C4-2B (cell line): ENCODE measurements around the gene IL6ST.
A peak's percentile ranks its signal among the peaks of the same experiment; 100 is the strongest.

ENCODE experiments used
- H3K27ac ChIP-seq: fragments of 450-650 bp; 2 replicates; pipeline ENCODE4 v1.5.1; 2017
- ZFX ChIP-seq: fragments of 450-650 bp; IDR thresholded peaks from 2 replicates; pipeline ENCODE4 v1.6.1; 2017
- TF ChIP-seq, protein P1 (sequence below): fragments of 450-650 bp; conservative IDR thresholded peaks from 2 replicates; pipeline ENCODE4 v1.5.1; 2017; ENCODE audit warnings: mild to moderate bottlenecking

IL6ST gene

DNA sequence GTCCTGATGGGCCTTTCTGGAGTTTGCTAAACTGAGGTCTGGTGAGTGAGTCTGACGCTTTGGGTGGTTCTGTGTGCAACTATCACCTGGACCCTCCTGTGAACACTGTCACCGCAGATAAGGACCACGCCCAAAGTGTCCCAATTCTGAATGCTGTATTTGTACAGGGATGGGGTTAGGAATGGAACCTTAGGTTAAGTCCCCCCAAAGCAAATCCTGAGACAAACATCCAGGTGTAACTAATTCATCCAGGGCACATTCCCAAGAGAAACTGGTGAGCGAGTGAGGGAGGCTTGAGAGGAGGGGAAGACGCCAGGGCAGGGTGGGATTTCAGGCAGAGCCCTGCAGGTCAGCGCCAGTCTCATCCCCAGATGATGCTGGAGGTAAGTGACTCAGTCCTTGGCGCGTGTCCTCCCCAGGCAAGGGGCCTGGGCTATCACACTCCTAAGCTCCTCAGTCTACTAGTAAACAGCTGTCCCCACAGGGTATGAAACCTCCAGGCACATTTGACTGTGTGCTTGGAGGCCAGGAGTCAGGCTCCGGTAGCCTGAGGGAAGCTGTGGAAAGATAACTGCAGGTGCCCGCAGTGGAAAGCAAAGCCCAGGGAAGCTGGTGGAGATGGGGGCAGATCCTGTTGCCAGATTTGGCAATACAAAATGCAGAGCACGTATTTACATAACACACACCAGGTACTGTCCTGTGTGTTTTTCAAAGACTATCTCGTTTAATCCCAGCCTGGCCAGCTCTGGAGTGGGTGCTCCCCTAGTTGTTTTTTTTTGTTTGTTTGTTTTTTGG is 66.7 kb downstream of the IL6ST start:
- TF ChIP-seq ZFX, result no peak
- TF ChIP-seq, protein P1, sequence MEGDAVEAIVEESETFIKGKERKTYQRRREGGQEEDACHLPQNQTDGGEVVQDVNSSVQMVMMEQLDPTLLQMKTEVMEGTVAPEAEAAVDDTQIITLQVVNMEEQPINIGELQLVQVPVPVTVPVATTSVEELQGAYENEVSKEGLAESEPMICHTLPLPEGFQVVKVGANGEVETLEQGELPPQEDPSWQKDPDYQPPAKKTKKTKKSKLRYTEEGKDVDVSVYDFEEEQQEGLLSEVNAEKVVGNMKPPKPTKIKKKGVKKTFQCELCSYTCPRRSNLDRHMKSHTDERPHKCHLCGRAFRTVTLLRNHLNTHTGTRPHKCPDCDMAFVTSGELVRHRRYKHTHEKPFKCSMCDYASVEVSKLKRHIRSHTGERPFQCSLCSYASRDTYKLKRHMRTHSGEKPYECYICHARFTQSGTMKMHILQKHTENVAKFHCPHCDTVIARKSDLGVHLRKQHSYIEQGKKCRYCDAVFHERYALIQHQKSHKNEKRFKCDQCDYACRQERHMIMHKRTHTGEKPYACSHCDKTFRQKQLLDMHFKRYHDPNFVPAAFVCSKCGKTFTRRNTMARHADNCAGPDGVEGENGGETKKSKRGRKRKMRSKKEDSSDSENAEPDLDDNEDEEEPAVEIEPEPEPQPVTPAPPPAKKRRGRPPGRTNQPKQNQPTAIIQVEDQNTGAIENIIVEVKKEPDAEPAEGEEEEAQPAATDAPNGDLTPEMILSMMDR, result no peak
- peak overlapping the region; percentile 5 for H3K27ac ChIP-seq

DNA sequence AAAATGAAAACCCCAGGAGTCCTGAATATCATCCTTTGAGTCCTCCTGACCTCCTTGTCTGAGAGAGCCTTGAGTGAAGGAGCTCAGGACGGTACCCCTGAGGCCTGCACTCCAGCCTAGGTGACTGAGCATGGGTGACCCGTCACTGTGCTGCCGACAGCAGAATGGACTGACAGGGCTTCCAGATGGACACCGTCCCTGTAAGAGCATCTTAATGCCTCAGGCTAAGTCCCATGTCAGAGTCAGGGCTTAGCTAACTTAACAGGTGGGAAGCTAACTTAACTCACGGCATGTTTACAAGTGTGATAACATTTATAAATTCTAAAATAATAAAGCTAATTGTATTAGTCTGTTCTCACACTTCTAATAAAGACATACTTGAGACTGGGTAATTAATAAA is 68.3 kb downstream of the IL6ST start:
- TF ChIP-seq, protein P1, result no peak
- TF ChIP-seq ZFX, result no peak
- no peak overlapping the region for H3K27ac ChIP-seq

DNA sequence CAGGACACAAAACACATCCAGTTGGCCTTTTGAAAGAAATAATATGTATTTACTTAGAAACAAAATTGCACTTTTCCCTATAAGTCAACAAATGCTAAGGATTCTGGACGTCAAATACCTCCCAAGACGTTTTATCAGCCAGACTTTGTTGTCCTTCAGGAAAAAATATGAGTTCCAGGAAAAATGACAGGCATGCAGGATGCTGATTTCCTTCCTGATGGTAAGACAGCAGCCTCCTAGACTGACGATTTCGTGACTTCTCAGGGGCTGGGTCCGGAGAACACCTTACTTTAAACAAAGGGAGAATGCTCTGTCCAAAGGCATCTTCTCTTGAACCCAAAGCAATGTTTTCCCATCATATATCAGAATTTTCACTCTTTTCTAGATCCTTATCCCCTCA is 69.1 kb downstream of the IL6ST start:
- TF ChIP-seq ZFX, result no peak
- TF ChIP-seq, protein P1, result no peak
- no peak overlapping the region for H3K27ac ChIP-seq

DNA sequence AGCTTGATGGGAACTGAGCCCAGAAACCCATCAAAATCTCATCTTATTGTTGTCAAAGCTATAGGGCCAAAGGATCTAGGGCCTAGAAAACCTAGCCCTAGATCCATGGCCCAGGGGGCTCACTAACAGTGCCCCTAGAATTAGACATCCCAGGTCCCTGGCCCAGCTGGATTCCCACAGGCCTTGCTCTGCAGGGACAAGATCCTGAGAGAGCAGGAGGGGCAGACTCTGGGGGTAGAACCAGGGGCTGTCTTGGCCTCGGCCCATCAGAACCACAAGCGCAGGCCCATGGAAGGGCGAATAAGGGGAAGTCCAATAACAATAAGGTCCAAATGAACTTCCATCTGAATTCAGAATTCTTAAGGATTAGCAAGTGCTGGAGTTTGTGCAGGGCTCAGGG is 69.6 kb downstream of the IL6ST start:
- no peak for TF ChIP-seq ZFX
- TF ChIP-seq, protein P1, result no peak
- H3K27ac ChIP-seq, result no peak overlapping the region

DNA sequence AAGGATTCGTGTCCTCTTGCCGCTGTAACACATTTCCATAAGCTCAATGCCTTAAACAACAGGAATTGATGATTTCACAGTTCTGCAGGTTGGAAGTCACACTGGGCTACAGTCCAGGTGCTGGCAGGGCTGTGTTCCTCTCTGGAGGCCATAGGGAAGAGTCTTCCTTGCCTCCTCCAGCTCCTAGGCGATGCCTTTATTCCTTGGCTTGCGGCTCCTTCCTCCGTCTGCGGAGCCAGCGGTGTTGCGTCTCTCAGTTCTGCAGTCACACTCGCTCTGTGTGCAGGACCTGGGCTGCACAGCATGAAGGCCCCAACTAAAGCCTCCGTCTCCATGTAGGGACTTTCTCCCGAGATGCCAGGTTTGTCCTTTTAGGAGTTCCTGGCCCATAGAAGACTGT is 70.0 kb downstream of the IL6ST start:
- TF ChIP-seq ZFX, result no peak
- TF ChIP-seq, protein P1, result no peak
- H3K27ac ChIP-seq, result no peak overlapping the region

DNA sequence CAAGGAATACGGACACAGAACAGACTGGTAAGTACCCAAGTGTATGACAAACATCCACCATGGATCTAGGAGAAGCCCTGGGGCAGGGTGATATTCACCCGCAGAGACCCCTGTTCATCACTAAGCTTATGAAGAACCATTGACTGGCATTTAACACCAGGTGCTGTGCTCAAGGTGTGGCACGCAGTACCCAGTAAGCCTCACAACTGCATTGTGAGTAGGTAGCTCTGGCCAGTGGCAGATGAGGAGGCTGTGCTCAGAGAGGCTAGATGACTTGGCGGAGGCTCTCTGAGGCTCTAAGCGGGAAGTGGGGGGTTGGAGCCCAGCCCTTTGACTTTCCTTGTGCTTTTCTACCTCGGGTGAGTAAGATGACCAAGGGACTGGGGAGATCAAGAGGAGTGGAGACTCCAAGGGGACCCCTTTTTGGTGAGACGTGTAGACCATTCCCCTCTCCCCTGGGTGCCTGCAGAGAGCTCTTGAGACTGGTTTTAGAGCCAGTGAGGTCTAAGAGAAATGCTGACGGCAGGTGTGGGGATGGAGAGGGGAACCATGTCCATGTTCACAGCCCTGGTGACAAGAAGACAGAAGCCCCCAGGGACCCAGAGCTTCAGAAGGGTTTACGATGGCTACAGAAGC is 70.8 kb downstream of the IL6ST start:
- TF ChIP-seq, protein P1, result no peak
- TF ChIP-seq ZFX, result no peak
- H3K27ac ChIP-seq, result no peak overlapping the region

DNA sequence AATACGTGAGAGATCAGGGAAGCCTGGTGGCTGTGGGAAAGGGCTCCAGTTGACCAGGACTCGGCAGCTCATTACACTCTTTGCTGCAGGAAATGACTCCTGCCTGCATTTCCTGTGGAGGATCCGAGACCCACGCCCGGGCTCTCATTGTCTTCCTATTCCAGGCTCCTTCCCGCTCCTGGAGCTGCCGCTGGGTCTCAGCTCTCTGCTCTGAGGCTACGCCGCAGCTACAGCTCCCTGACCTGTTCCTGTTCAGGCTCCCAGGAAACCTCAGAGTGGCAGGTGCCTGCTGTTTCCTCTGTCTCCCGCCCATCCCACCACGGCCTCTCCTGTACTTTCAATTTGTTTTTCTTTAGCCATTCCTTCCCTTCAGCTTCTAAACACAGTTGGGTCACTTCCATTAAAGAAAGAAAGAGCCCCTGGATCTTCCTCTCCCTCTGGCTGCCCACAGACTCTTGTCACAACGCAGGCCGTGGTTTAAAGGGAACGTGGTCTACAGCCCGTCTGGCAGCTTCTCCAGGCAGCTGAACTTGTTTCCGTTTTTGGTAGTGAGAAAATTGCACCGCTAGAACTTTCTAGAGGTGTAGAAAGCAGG is 71.5 kb downstream of the IL6ST start:
- TF ChIP-seq ZFX, result no peak
- TF ChIP-seq, protein P1, result no peak
- no peak overlapping the region for H3K27ac ChIP-seq
